GM21717 (cell line): Measurements from ENCODE around the gene RHOG.
"Not testable (repeated sequence)": the region's sequence is repeated elsewhere in the genome, so short reads cannot be mapped to it uniquely, and the experiment has no call there.

Source experiments
- ATAC-seq: cut with Tn5 transposase; IDR thresholded peaks from one replicate; pipeline ENCODE4 v1.9.1; 2021; ENCODE audit warnings: mild to moderate bottlenecking, moderate library complexity; ENCODE audit not compliant: unreplicated experiment

RHOG gene

DNA sequence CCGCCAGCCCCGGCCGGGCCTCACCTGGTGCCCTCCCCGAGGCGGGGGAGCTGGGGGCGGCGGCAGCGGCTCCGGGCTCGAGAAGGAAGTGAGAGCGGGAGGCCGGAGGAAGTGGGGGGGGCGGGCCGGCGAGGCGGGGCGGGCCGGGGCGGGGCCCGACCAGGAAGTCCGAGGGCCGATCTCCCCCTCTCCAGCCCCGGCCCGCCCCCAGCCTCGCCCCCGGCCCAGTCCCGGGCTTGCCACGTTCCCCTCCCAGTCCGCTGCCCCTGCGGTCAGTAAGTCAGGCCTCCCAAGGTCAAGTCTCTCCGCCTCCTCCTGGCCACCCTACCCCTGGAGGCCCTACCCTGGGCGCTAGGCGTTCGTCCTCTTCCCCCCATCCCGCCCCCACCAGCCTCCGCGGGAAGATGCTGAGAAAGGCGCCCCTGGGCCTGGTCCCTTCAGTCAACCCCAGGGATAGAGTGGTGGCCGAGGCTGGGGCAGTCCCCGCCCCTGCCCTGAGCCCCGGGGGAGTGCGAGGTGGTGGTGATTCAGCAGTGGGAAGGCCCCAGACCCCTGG lies at the start of gene RHOG:
Gene RHOG (minus strand): TSS at position 90 of the 556 bp plus-strand sequence. CDS start 12,821 bp downstream, outside the sequence.
- peak; percentile 41 for ATAC-seq

DNA sequence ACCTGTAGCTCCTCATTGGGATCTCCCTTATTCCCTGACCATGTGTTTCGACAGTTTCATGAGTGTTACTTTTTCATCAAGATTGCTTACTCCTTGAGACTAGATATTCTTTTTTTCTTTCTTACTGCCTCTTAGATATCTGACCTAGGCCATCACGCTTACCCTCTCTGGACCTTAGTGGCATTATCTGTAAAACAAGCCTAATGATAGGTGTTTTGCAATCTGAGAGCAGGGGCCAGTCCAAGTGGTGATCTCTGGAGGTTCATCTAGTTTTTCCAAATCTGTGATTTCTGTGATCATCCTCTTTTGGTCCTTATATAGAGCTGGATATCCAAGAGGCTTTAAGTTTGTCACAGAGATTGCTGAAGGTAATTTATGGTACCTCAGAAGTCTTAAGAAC lies 49.3 kb upstream of the RHOG start:
- ATAC-seq = no peak

- ATAC-seq = no peak
These were observed 48.1 kb upstream of the RHOG start for GRCh38 chr11:3888876-3889275.

DNA sequence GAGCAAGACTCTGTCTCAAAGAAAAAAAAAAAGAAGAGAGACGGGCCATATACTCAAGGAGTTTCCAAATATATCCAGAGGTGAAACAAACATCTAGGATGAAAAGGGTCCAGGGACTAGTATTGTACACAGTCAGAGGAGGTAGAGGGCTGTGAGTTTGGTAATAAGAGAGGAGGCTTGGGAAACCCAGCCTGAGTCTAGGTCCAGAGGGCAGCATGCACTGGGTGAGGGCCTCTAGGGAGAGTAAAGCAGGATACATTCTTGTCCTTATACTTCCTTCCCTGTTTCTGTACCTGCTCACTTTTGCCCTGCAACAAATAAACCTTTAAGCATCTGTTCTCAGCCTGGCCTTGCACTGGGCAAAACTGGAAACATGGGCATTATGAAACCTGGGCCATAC lies 46.2 kb upstream of the RHOG start:
- no peak for ATAC-seq

DNA sequence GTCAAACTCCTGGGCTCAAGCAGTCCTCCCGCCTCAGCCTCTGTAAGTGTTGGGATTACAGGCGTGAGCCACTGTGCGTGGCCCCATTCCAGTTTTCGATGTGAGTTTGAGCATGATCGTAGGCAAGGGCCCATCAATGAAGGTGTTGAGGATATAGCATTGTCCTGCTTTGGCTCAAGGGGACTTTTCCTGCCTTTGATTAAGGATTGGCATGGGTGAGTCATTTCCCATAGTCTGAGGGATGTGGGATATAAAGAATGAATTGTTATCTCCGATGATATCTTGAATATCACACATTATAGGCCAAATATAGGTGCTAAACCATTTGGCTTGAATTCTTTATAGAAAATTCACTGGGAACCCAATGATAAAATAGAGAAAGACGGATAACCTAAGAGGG lies 45.1 kb upstream of the RHOG start:
- no peak for ATAC-seq

DNA sequence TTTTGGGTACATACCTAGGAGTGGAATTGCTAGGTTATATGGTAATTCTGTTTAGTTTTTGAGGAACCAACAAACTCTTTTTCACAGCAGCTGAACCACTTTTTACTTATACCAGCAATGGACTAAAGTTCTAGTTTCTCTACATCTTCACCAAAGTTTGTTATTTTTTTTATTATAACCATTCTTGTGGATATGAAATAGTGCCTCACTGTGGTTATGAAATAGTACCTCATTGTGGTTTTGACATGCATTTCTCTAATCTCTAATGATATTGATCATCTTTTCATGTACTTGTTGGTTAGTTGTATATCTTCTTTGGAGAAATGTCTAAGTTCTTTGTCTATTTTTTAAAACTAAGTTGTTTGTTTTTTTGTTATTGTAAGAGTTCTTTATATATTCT lies 41.9 kb upstream of the RHOG start:
- no peak for ATAC-seq

- no peak for ATAC-seq
These were observed 40.0 kb upstream of the RHOG start for GRCh38 chr11:3880724-3881123.

- ATAC-seq = no peak
These were observed 39.3 kb upstream of the RHOG start for GRCh38 chr11:3879967-3880542.

DNA sequence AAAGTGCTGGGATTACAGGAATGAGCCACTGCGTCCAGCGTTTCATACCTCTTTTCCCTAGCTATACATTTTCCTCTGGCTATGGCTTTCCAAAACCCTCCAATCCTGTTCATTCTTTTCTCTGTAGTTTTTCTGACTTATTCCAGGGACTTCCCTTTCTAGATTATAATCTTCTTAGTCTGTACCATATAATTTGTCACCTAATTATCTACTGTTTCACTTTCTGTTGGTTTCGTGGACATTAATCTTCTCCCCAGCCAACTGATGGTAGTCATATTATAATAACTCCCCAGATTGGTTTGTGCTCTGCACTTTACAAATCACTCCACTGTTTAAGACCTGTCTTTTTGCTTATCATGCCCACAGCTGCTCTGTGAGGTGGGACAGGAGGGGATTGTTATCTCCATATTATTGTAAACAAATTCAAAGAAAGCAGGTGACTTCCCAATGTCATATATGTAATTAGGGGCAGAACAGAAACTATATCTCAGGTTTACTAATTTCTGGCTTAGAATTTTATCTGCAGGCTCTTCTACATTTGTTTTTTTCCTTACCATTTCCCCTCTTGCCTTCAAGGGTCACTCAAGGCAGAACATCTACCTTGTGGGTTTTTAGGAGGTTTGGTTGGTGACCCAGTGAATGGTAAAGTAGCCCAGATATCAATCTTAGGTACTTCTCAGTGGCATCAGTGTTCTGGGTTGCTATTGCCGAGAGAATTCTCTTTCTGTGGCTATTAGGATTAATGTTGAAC lies 38.6 kb upstream of the RHOG start:
- peak; percentile 39 for ATAC-seq

- no peak for ATAC-seq
These were observed 37.5 kb upstream of the RHOG start for GRCh38 chr11:3878258-3878584.

DNA sequence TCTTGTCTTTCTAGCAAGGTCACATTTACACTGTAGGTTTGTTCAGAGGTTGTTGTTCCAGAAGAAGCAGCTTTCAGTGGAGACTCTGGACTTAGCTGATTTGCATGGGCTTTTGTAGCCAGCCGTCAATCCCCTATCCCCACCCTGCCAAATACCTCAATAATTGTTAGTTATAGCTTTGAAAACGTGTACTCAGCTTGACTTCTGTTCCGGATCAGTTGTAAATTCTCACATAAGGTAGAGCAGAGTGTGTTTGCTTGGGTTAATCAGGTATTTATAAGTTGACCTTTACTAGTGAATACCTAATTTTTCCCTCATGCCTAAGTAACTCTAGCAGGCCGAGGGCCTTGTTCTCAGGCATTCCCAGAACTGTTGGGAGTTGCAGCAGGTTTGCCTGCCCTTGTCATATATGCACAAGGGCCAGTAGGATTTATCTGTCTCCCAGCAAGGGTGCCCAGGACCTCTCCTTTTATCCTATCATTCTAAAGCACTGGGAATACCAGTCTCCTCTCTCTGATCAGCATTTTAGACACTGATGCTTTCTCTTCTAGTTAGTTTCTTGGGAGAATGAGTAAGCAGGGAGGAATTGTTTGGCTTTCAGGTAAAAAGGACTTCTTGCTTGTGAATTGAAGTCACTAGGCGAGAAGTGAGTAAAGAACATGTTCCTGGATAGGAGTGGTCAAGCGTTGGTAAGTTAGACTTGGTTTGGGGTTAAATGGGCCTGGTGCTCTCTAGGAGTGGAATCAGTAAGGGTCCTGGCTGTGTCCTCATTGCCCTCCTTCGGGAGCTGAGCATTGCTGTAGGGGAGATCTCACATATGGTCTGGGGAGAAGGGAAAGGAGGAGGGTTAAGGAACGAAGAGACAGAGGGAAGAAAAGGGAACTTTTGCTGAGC lies 36.9 kb upstream of the RHOG start:
- no peak for ATAC-seq

- ATAC-seq = no peak
These were observed 35.9 kb upstream of the RHOG start for GRCh38 chr11:3876613-3877012.

DNA sequence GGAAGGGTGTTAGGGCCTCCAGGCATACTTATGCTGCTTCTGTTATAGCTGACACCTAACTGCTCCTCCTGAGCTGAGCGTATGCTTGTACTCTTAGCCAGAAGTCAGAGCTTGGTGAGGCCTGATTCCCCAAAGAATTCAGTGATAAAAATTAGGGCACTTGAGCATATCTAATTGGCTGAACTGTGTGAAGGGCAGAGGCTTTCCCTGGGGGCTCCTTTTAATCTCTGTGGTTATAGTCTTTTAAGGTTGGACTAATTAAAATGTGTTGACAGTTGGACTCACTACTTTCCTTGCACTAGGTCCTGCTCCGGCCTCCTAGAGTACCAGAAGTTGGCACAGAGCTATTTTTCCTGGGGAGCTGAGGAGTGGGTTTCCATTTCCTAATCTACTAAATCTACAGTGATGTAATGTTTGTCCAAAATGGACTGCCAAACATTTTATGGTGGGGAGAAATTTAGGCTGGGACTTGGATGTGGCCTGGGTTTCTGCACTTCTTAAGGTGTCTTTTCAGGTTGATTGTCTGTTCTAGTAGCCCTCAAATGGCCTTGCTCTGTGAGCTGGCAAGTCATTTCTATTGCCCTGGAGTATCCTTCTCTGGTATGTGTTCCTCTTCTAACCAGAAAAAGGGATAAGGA lies 33.1 kb upstream of the RHOG start:
- ATAC-seq = no peak

DNA sequence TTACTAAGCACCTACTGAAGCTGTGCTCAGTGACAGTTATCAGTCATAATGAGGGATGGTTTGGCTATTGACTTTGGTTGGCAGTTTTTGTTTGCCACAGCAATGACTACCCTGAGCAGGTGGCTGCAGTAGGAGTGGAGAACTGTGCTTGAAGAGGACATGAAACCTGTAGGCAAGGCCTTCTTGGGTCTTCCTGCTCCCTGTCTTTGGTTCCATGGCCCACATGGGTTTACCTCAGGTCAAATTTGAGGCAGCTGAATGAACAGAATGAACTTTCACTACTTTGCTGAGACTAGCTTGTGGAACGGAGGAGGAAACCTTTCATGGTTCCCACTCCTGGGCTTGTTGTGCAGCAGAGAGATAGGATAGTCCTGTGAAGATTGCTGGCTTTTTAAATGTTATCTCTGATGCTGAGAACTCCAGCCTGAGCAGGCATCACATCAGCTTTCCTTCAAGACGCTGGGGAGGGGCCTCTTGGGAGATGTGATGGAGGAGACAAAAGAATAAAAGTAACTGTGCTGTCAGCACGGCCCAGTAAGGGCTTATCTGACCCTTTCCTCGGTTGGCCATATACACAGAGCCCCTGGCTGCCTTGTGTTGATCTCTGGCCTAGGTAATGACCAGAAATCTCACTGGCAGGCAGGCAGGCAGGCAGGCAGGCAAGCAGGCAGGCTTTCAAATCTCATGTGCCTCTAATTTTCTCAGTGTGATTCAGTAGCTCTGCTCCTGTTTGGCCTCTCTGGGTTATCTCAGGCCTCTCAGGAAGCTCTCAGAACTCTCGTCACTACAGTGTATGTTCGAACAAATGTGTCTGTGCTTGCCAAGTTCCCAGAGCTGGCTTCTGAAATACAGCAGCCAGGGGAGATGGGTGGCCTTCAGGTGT lies 26.7 kb upstream of the RHOG start:
- peak; percentile 73 for ATAC-seq

DNA sequence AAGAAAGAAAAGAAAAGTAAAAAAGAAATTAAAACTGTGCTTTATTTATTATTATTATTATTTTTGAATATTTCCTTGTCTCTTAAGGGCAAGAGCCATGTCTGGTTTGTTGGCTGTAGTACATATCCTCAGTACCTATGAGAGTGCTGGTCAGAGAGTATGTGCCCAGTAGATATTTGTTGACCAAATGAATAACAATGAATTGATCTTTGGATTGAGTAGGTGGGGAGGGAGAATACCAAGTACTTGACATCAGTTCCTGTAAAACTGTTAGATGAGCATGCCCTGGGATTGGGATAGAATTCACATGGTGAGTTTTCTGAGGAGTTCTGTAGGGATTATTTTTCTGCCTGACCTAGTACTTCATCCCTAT lies 26.1 kb upstream of the RHOG start:
- no peak for ATAC-seq

GRCh38 chr11:3866206-3866605 lies 25.4 kb upstream of the RHOG start:
- no peak for ATAC-seq

GRCh38 chr11:3865388-3866193 lies 24.8 kb upstream of the RHOG start:
- ATAC-seq = no peak

GRCh38 chr11:3861683-3862082 lies 20.9 kb upstream of the RHOG start:
- no peak for ATAC-seq

DNA sequence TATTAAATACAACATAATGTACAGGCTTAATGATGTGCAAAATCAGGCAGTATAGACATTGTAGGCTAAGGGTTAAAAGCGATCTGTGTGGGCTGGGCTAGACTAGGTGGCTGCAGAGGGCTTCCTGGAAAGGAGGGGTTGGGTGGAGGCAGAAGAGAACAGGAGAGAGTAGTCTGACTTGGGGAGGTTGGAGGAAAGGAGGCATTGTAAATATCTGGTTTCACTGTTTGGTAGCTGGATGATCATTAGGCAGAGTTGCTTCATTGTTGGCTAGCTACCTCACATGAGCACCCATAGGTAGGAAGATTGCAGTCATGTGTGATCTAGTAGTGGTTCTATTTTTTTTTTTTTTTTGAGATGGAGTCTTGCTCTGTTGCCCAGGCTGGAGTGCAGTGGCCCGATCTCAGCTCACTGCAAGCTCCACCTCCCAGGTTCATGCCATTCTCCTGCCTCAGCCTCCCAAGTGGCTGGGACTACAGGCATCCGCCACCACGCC lies 20.2 kb upstream of the RHOG start:
- not testable (repeated sequence) for ATAC-seq
